ES-I3 (cell line): ENCODE data around the gene RYR2.
"Not testable (repeated sequence)": the region's sequence is repeated elsewhere in the genome, so short reads cannot be mapped to it uniquely, and the experiment has no call there.

ENCODE experiments used
- H3K36me3 ChIP-seq: 2 replicates; pipeline ENCODE4 v1.6.1; 2013; ENCODE audit warnings: mild to moderate bottlenecking, low read length, control low read depth, moderate library complexity; ENCODE audit not compliant: insufficient read depth
- H3K4me1 ChIP-seq: 2 replicates; pipeline ENCODE4 v1.6.1; 2013; ENCODE audit warnings: mild to moderate bottlenecking, control low read depth, low read length; ENCODE audit not compliant: insufficient read depth
- H3K9ac ChIP-seq: 2 replicates; pipeline ENCODE4 v1.6.1; 2013; ENCODE audit warnings: low read depth, mild to moderate bottlenecking, low read length, moderate library complexity
- H3K9me3 ChIP-seq: 2 replicates; pipeline ENCODE4 v1.6.1; 2013; ENCODE audit warnings: mild to moderate bottlenecking, low read length, moderate library complexity; ENCODE audit not compliant: control insufficient read depth, insufficient read depth

Gene RYR2

GRCh38 chr1:237603036-237603568 lies 561.1 kb downstream of the RYR2 start:
- not testable (repeated sequence) for H3K36me3 ChIP-seq, H3K4me1 ChIP-seq, H3K9ac ChIP-seq, H3K9me3 ChIP-seq

- H3K9ac ChIP-seq = no peak overlapping the region
- no peaks in the 10 kb centered on the region for H3K4me1 ChIP-seq
- H3K36me3 ChIP-seq = no peaks in the 10 kb centered on the region
- no peaks in the 10 kb centered on the region for H3K9me3 ChIP-seq
Observed at GRCh38 chr1:237608433-237608832, 566.4 kb downstream of the RYR2 start.

- no peaks in the 10 kb centered on the region for H3K4me1 ChIP-seq
- H3K36me3 ChIP-seq = no peaks in the 10 kb centered on the region
- H3K9me3 ChIP-seq = no peaks in the 10 kb centered on the region
- no peak overlapping the region for H3K9ac ChIP-seq
Observed at GRCh38 chr1:237610157-237610556, 568.2 kb downstream of the RYR2 start.

- H3K36me3 ChIP-seq = peaks cover 5% of the 10 kb centered on the region; the same call in 1 of the 2 replicates
- no peak overlapping the region for H3K9ac ChIP-seq
- no peaks in the 10 kb centered on the region for H3K4me1 ChIP-seq
- H3K9me3 ChIP-seq = peaks cover 5% of the 10 kb centered on the region
Observed at GRCh38 chr1:237613984-237614383, 572.0 kb downstream of the RYR2 start.

GRCh38 chr1:237619553-237619952 lies 577.6 kb downstream of the RYR2 start:
- Histone ChIP-seq H3K4me1 (no peaks in the 10 kb centered on the region), H3K9ac (no peak overlapping the region), H3K36me3 (peaks cover 5% of the 10 kb centered on the region; the same call in 1 of the 2 replicates), H3K9me3 (peaks cover 5% of the 10 kb centered on the region)

- Histone ChIP-seq H3K36me3 (0 out of 2 replicates have a peak, but pooled peaks cover 2% of the 10 kb centered on the region), H3K9me3 (no peaks in the 10 kb centered on the region), H3K9ac (no peak overlapping the region), H3K4me1 (no peaks in the 10 kb centered on the region)
Observed at GRCh38 chr1:237634922-237635321, 592.9 kb downstream of the RYR2 start.

GRCh38 chr1:237638555-237638954 lies 596.6 kb downstream of the RYR2 start:
- Histone ChIP-seq H3K9me3 (no peaks in the 10 kb centered on the region), H3K4me1 (no peaks in the 10 kb centered on the region), H3K9ac (no peak overlapping the region), H3K36me3 (0 out of 2 replicates have a peak, but pooled peaks cover 2% of the 10 kb centered on the region)

GRCh38 chr1:237640011-237640671 lies 598.2 kb downstream of the RYR2 start:
- Histone ChIP-seq H3K9me3 (no peaks in the 10 kb centered on the region), H3K4me1 (no peaks in the 10 kb centered on the region), H3K36me3 (0 out of 2 replicates have a peak, but pooled peaks cover 2% of the 10 kb centered on the region)

GRCh38 chr1:237640966-237641365 lies 599.0 kb downstream of the RYR2 start:
- no peaks in the 10 kb centered on the region for H3K9me3 ChIP-seq
- H3K4me1 ChIP-seq = no peaks in the 10 kb centered on the region
- H3K9ac ChIP-seq = no peak overlapping the region
- H3K36me3 ChIP-seq = 0 out of 2 replicates have a peak, but pooled peaks cover 2% of the 10 kb centered on the region

More at GRCh38 chr1:237640011-237640671, 598.2 kb downstream of the RYR2 start:
- H3K9ac ChIP-seq = no peak overlapping the region

- no peaks in the 10 kb centered on the region for H3K4me1 ChIP-seq
- no peaks in the 10 kb centered on the region for H3K9me3 ChIP-seq
- H3K9ac ChIP-seq = no peak overlapping the region
- no peaks in the 10 kb centered on the region for H3K36me3 ChIP-seq
Observed at GRCh38 chr1:237650809-237651208, 608.8 kb downstream of the RYR2 start.

GRCh38 chr1:237655778-237656177 lies 613.8 kb downstream of the RYR2 start:
- Histone ChIP-seq H3K36me3 (no peaks in the 10 kb centered on the region), H3K9me3 (no peaks in the 10 kb centered on the region), H3K4me1 (no peaks in the 10 kb centered on the region), H3K9ac (no peak overlapping the region)

- Histone ChIP-seq H3K9me3 (no peaks in the 10 kb centered on the region), H3K4me1 (no peaks in the 10 kb centered on the region)
Observed at GRCh38 chr1:237664348-237664747, 622.4 kb downstream of the RYR2 start.

GRCh38 chr1:237670302-237670701 lies 628.3 kb downstream of the RYR2 start:
- H3K9ac ChIP-seq = no peak overlapping the region
- no peaks in the 10 kb centered on the region for H3K36me3 ChIP-seq
- H3K4me1 ChIP-seq = no peaks in the 10 kb centered on the region; the same call in 1 of the 2 replicates
- H3K9me3 ChIP-seq = no peaks in the 10 kb centered on the region

More at GRCh38 chr1:237664348-237664747, 622.4 kb downstream of the RYR2 start:
- Histone ChIP-seq H3K36me3 (no peaks in the 10 kb centered on the region), H3K9ac (no peak overlapping the region)

GRCh38 chr1:237671262-237671661 lies 629.3 kb downstream of the RYR2 start:
- no peak overlapping the region for H3K9ac ChIP-seq
- H3K9me3 ChIP-seq = no peaks in the 10 kb centered on the region
- no peaks in the 10 kb centered on the region; the same call in 1 of the 2 replicates for H3K4me1 ChIP-seq
- no peaks in the 10 kb centered on the region for H3K36me3 ChIP-seq

GRCh38 chr1:237671935-237672334 lies 630.0 kb downstream of the RYR2 start:
- Histone ChIP-seq H3K9me3 (no peaks in the 10 kb centered on the region), H3K4me1 (no peaks in the 10 kb centered on the region; the same call in 1 of the 2 replicates), H3K36me3 (no peaks in the 10 kb centered on the region), H3K9ac (no peak overlapping the region)
